Measurements from ENCODE around the gene TYW5. TPM values are rescaled to one million over a fixed set of nuclear protein-coding genes. Genes with fewer than 3 reads are reported as not detected.

TYW5 gene, protein sequence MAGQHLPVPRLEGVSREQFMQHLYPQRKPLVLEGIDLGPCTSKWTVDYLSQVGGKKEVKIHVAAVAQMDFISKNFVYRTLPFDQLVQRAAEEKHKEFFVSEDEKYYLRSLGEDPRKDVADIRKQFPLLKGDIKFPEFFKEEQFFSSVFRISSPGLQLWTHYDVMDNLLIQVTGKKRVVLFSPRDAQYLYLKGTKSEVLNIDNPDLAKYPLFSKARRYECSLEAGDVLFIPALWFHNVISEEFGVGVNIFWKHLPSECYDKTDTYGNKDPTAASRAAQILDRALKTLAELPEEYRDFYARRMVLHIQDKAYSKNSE
- total RNA-seq: 11.6 and 13.4 TPM in 2 replicates

- intact Hi-C loops (cut with micrococcal nuclease): loop anchor here (1.0 to 10.0 kb wide), 11 partner anchors 15 to 1309 kb away; partner anchors contain the start of genes BZW1, C2orf69, CASP8 and CLK1
These were observed at the start of gene TYW5, which contains the start of gene MAIP1 for GRCh38 chr2:199955339-199956061. Gene TYW5, minus strand, starts transcription at chr2:199955491. Its CDS starts 21 bp downstream, at chr2:199955470. Gene MAIP1, plus strand, starts transcription at chr2:199955582. Its CDS starts 217 bp downstream, at chr2:199955799.

- intact Hi-C loops (cut with micrococcal nuclease): no loop called here
These were observed 48.2 kb upstream of the TYW5 start for GRCh38 chr2:200003444-200003843.

DNA sequence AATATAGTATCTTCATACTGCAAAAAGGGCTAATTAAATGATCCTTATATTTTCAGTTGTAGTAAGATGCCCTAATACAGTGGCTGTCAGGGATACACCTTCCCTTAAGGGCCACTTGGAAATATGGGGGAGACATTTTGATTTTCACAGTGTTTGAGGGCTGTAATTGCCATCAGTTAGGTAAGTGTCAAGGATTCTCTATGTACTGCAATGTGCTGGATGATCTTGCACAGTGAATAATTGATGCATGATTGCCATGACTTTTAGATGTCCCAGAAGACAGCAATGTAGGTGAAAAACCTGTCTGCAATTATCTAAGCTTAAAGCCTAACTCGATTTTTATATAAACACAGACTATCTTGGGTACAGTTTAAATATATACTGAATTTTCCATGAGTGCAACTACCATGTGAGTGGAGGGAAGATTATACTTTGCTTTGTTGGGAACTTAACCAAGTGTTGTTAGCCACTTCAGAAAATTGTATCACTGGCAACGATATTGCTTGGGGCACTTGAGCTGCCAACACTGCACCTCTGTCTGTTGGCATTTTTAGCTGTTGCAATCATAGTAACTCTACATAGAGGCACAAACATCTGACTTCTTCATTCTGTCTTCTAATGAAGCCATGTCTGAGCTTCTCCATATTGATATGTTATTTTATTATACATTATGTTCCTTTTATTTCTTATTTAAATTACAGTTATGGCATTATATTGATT, 45.3 kb upstream of the TYW5 start:
- intact Hi-C loops (cut with micrococcal nuclease): no loop called here

DNA sequence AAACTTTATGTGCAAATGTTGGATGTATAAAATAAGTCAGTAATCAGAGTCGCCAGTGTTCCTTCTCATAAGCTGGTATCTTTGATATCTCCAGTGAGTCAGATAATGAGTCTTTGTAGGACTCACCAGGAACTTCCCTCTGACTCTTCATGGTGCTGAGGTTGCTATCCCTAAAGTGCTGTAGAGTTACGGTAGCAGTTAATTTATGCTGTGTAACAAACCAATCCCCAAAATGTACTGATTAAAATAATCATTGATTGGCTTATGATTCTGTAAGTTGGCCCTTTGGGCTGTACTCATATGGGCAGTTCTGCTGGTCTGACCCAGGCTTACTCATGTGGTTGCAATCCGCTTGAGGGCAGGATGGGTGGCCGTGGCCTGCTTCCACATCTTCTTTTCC, 43.9 kb upstream of the TYW5 start:
- intact Hi-C loops (cut with micrococcal nuclease): no loop called here

- intact Hi-C loops (cut with micrococcal nuclease): no loop called here
These were observed 42.0 kb upstream of the TYW5 start for GRCh38 chr2:199997296-199997695.

GRCh38 chr2:199994896-199995295, 39.6 kb upstream of the TYW5 start:
- intact Hi-C loops (cut with micrococcal nuclease): no loop called here

GRCh38 chr2:199994371-199994770, 39.1 kb upstream of the TYW5 start:
- intact Hi-C loops (cut with micrococcal nuclease): no loop called here

- intact Hi-C loops (cut with micrococcal nuclease): no loop called here
These were observed 37.0 kb upstream of the TYW5 start for GRCh38 chr2:199992296-199992695.

- intact Hi-C loops (cut with micrococcal nuclease): no loop called here
These were observed 36.4 kb upstream of the TYW5 start for GRCh38 chr2:199991691-199992090.

DNA sequence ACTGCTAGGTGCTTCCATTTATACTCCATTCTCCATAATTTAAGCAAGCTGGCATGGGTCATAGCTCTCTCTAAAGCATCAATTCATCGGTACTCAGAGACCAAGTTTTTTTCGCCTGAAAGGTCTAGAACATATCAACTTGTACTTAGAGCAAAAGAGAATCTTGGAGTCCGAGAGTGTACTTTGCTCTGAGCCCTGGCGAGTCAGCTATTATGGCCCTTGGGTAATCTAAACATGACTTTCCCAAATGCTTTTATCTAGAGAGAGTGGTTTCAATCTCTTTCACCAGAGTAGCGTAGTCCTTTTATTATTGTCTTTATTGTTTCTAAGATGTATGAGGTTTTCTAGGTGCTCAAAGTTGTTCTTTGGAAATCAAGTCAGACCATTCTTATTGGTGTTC, 34.5 kb upstream of the TYW5 start:
- intact Hi-C loops (cut with micrococcal nuclease): no loop called here

- intact Hi-C loops (cut with micrococcal nuclease): no loop called here
These were observed 32.9 kb upstream of the TYW5 start for GRCh38 chr2:199988151-199988550.

- intact Hi-C loops (cut with micrococcal nuclease): no loop called here
These were observed 32.3 kb upstream of the TYW5 start for GRCh38 chr2:199987586-199987985.

DNA sequence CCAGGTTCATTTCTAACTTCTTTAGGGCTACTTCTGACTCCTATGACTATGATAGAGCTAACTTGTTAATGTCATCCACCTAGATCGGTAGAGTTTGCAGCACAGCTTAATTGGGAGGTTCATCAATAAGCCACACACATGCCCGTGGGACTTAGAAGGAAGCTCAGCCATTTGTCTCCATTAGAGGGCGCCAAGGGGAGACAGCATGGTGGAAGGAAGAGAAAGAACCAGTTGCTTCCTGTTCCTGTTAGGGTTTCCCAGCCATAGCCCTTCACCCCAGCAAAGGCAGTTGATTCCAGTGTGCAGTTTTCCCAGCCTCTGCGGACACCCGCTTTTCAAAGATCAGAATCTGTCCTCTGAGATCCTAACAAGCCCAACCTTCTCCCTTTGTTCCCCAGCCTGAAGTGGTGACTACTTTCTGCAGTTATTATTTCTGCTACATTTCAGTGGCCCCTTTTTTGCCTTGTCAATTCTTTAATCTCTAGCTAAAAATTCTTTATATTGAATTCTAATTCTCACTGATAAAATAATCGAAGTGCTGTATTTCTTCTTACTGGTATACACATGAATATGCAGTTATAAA, 30.4 kb upstream of the TYW5 start:
- intact Hi-C loops (cut with micrococcal nuclease): loop anchor here (1.0 kb wide), 2 partner anchors 486 to 496 kb away; no protein-coding TSS in a partner anchor

DNA sequence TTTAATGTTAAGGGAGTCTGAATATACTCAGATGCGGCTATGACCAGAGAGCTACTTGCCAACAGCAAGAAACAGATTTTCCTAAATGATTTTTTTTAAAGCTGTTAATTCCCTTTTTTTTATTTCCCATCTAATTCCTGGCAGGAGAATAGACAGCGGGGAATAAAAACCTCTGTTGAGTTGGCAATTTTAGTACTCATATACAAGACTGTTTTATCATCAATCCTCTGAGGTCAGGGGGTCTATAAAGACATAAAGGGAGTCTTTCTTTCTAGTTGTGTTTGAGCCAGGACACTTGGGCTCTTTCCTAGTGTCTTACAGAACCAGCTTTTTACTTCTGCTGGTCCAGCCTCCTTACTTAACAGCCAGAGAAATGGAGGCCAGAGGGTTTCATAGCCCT, 29.5 kb upstream of the TYW5 start:
- intact Hi-C loops (cut with micrococcal nuclease): loop anchor here (1.0 kb wide), 2 partner anchors 487 to 497 kb away; no protein-coding TSS in a partner anchor

DNA sequence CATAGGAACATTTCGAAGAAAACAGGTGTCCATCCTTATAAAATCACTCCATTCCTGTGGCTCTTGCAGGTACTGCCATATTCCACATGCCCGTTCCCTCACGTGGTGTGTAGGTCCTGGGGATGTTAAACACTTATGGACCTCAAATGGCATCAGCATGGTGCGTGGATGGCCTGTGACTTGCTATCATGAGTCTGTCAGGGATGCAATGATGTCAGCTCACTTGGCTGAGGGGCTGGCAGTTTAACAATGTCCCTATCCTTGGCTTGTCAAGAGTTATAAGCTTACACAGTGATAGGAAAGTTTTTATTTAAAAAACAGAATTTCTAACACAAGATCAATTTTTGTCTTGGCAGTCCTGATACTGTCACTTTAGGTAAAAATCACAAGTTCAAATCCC, 28.9 kb upstream of the TYW5 start:
- intact Hi-C loops (cut with micrococcal nuclease): no loop called here

- intact Hi-C loops (cut with micrococcal nuclease): no loop called here
These were observed 28.2 kb upstream of the TYW5 start for GRCh38 chr2:199983534-199983933.

GRCh38 chr2:199982126-199982843, 27.0 kb upstream of the TYW5 start:
- intact Hi-C loops (cut with micrococcal nuclease): no loop called here

GRCh38 chr2:199979832-199980628, 24.7 kb upstream of the TYW5 start:
- intact Hi-C loops (cut with micrococcal nuclease): loop anchor here (1.0 to 10.0 kb wide), 11 partner anchors 25 to 1085 kb away; partner anchors contain the start of genes C2orf69, KCTD18, MAIP1 and SGO2

DNA sequence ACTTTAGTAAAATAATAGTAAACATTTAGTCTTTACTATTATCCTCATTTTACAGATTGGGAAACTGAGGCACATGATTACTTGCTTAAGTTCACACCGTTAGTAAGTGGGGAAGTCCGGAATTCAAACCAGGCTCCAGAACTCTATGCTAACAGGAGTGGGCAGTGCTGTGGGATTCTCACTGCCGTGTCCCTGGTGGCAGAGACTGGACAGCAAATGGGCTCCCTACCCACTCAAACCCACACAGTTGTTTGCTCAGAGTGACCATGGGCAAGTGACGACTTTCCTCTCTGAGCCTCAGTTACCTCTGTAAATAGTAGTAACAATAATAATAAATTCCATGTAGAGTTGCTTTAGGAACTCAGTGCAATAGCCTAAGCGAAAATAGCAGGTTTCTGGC, 24.1 kb upstream of the TYW5 start:
- intact Hi-C loops (cut with micrococcal nuclease): loop anchor here (1.0 to 10.0 kb wide), 6 partner anchors 25 to 1085 kb away; partner anchors contain the start of genes C2orf69, MAIP1, SPATS2L and TYW5
